ENCODE measurements around the gene LMAN1L.

The LMAN1L gene

GRCh38 chr15:74826921-74827320, 14.3 kb downstream of the LMAN1L start:
- H3K4me1 Mint-ChIP-seq (ENCODE audit: low read depth): no peaks in the 10 kb centered on the region
- H3K36me3 Mint-ChIP-seq (ENCODE audit: low read depth): no peaks in the 10 kb centered on the region
- no peak overlapping the region for H3K27ac Mint-ChIP-seq
- no peak overlapping the region for H3K4me3 Mint-ChIP-seq
- H3K9me3 Mint-ChIP-seq: no peaks in the 10 kb centered on the region
- H3K27me3 Mint-ChIP-seq (ENCODE audit: low read depth): peaks cover 27% of the 10 kb centered on the region

- H3K9me3 Mint-ChIP-seq: no peaks in the 10 kb centered on the region
- H3K4me1 Mint-ChIP-seq (ENCODE audit: low read depth): no peaks in the 10 kb centered on the region
- no peaks in the 10 kb centered on the region for H3K36me3 Mint-ChIP-seq (ENCODE audit: low read depth)
- no peak overlapping the region for H3K4me3 Mint-ChIP-seq
- H3K27ac Mint-ChIP-seq: no peak overlapping the region
- H3K27me3 Mint-ChIP-seq (ENCODE audit: low read depth): peaks cover 27% of the 10 kb centered on the region
Observed at GRCh38 chr15:74827614-74828013, 15.0 kb downstream of the LMAN1L start.

GRCh38 chr15:74828835-74829234, 16.2 kb downstream of the LMAN1L start:
- Mint-ChIP-seq H3K4me1 (ENCODE audit: low read depth) (no peaks in the 10 kb centered on the region), H3K27me3 (ENCODE audit: low read depth) (peaks cover 27% of the 10 kb centered on the region), H3K27ac (no peak overlapping the region), H3K36me3 (ENCODE audit: low read depth) (no peaks in the 10 kb centered on the region), H3K4me3 (no peak overlapping the region), H3K9me3 (no peaks in the 10 kb centered on the region)

GRCh38 chr15:74829486-74829885, 16.9 kb downstream of the LMAN1L start:
- Mint-ChIP-seq H3K4me3 (no peak overlapping the region), H3K9me3 (no peaks in the 10 kb centered on the region), H3K36me3 (ENCODE audit: low read depth) (no peaks in the 10 kb centered on the region), H3K27me3 (ENCODE audit: low read depth) (peaks cover 27% of the 10 kb centered on the region), H3K4me1 (ENCODE audit: low read depth) (no peaks in the 10 kb centered on the region), H3K27ac (no peak overlapping the region)

GRCh38 chr15:74829991-74830390, 17.4 kb downstream of the LMAN1L start:
- Mint-ChIP-seq H3K4me3 (no peak overlapping the region), H3K27me3 (ENCODE audit: low read depth) (peaks cover 23% of the 10 kb centered on the region), H3K9me3 (no peaks in the 10 kb centered on the region), H3K4me1 (ENCODE audit: low read depth) (peaks cover under 1% of the 10 kb centered on the region), H3K27ac (no peak overlapping the region), H3K36me3 (ENCODE audit: low read depth) (peaks cover under 1% of the 10 kb centered on the region)

GRCh38 chr15:74830868-74831267, 18.2 kb downstream of the LMAN1L start:
- Mint-ChIP-seq H3K27ac (no peak overlapping the region), H3K4me1 (ENCODE audit: low read depth) (peaks cover 3% of the 10 kb centered on the region), H3K27me3 (ENCODE audit: low read depth) (peaks cover 17% of the 10 kb centered on the region), H3K4me3 (no peak overlapping the region), H3K36me3 (ENCODE audit: low read depth) (peaks cover 3% of the 10 kb centered on the region), H3K9me3 (no peaks in the 10 kb centered on the region)

- Mint-ChIP-seq H3K4me1 (ENCODE audit: low read depth) (peaks cover 3% of the 10 kb centered on the region), H3K27ac (no peak overlapping the region), H3K9me3 (no peaks in the 10 kb centered on the region), H3K36me3 (ENCODE audit: low read depth) (peaks cover 3% of the 10 kb centered on the region), H3K27me3 (ENCODE audit: low read depth) (peaks cover 12% of the 10 kb centered on the region), H3K4me3 (no peak overlapping the region)
Observed at GRCh38 chr15:74831813-74832495, 19.3 kb downstream of the LMAN1L start.

GRCh38 chr15:74832826-74833225, 20.2 kb downstream of the LMAN1L start:
- H3K27ac Mint-ChIP-seq: no peak overlapping the region
- H3K36me3 Mint-ChIP-seq (ENCODE audit: low read depth): peaks cover 3% of the 10 kb centered on the region
- H3K4me1 Mint-ChIP-seq (ENCODE audit: low read depth): peaks cover 3% of the 10 kb centered on the region
- peaks cover 4% of the 10 kb centered on the region for H3K27me3 Mint-ChIP-seq (ENCODE audit: low read depth)
- no peaks in the 10 kb centered on the region for H3K9me3 Mint-ChIP-seq
- no peak overlapping the region for H3K4me3 Mint-ChIP-seq

GRCh38 chr15:74833376-74834107, 20.9 kb downstream of the LMAN1L start:
- Mint-ChIP-seq H3K4me1 (ENCODE audit: low read depth) (peaks cover 3% of the 10 kb centered on the region), H3K27ac (no peak overlapping the region), H3K27me3 (ENCODE audit: low read depth) (no peaks in the 10 kb centered on the region), H3K36me3 (ENCODE audit: low read depth) (peaks cover 3% of the 10 kb centered on the region), H3K9me3 (no peaks in the 10 kb centered on the region), H3K4me3 (no peak overlapping the region)

- Mint-ChIP-seq H3K9me3 (no peaks in the 10 kb centered on the region), H3K27ac (no peak overlapping the region), H3K4me1 (ENCODE audit: low read depth) (peaks cover 3% of the 10 kb centered on the region), H3K36me3 (ENCODE audit: low read depth) (peaks cover 6% of the 10 kb centered on the region), H3K27me3 (ENCODE audit: low read depth) (no peaks in the 10 kb centered on the region), H3K4me3 (no peak overlapping the region)
Observed at GRCh38 chr15:74835312-74835823, 22.7 kb downstream of the LMAN1L start.

GRCh38 chr15:74836846-74837245, 24.2 kb downstream of the LMAN1L start:
- Mint-ChIP-seq H3K4me1 (ENCODE audit: low read depth) (peaks cover 12% of the 10 kb centered on the region), H3K27me3 (ENCODE audit: low read depth) (no peaks in the 10 kb centered on the region), H3K27ac (no peak overlapping the region), H3K36me3 (ENCODE audit: low read depth) (peaks cover 10% of the 10 kb centered on the region), H3K9me3 (no peaks in the 10 kb centered on the region), H3K4me3 (no peak overlapping the region)

- no peak overlapping the region for H3K4me3 Mint-ChIP-seq
Observed at GRCh38 chr15:74837482-74838136, 25.0 kb downstream of the LMAN1L start.

GRCh38 chr15:74838137-74838516, 25.5 kb downstream of the LMAN1L start:
- peaks cover 20% of the 10 kb centered on the region for H3K4me1 Mint-ChIP-seq (ENCODE audit: low read depth)
- H3K4me3 Mint-ChIP-seq: no peak overlapping the region
- H3K27ac Mint-ChIP-seq: no peak overlapping the region
- H3K36me3 Mint-ChIP-seq (ENCODE audit: low read depth): peaks cover 14% of the 10 kb centered on the region
- no peaks in the 10 kb centered on the region for H3K9me3 Mint-ChIP-seq
- H3K27me3 Mint-ChIP-seq (ENCODE audit: low read depth): no peaks in the 10 kb centered on the region

More at GRCh38 chr15:74837482-74838136, 25.0 kb downstream of the LMAN1L start:
- Mint-ChIP-seq H3K27ac (no peak overlapping the region), H3K36me3 (ENCODE audit: low read depth) (peaks cover 13% of the 10 kb centered on the region), H3K27me3 (ENCODE audit: low read depth) (no peaks in the 10 kb centered on the region), H3K4me1 (ENCODE audit: low read depth) (peaks cover 19% of the 10 kb centered on the region), H3K9me3 (no peaks in the 10 kb centered on the region)

- no peak overlapping the region for H3K27ac Mint-ChIP-seq
- H3K9me3 Mint-ChIP-seq: no peaks in the 10 kb centered on the region
- H3K4me1 Mint-ChIP-seq (ENCODE audit: low read depth): peaks cover 22% of the 10 kb centered on the region
- H3K27me3 Mint-ChIP-seq (ENCODE audit: low read depth): no peaks in the 10 kb centered on the region
- H3K4me3 Mint-ChIP-seq: no peak overlapping the region
- peaks cover 14% of the 10 kb centered on the region for H3K36me3 Mint-ChIP-seq (ENCODE audit: low read depth)
Observed at GRCh38 chr15:74838746-74839525, 26.3 kb downstream of the LMAN1L start.

Data from T-helper 1 cell treated with Interleukin-12 subunit alpha and Interleukin-12 subunit beta and Interleukin-4 antibody, amounts not matched to agents 30 μg/mL and 1 μg/mL, for 36 hours (primary cell).